WTC11 (cell line): Measurements from ENCODE around the gene ATAD2B. TPM values are rescaled to one million over a fixed set of nuclear protein-coding genes. Genes with fewer than 3 reads are reported as not detected.

Experiments used
- ATAC-seq: fragments of 200-7000 bp; cut with Tn5 transposase; 2 replicates; pipeline ENCODE4 v1.10.0; 2021; ENCODE audit warnings: mild to moderate bottlenecking, moderate library complexity
- CTCF ChIA-PET: fragments of 300-600 bp; sonication (Branson Sonifier 250); formaldehyde crosslinking; loops from one replicate; lab custom pipeline; 2021; ENCODE audit warnings: antibody characterized with exemption; lab: Charles Lee
- POLR2A ChIA-PET: fragments of 350-600 bp; sonication (Branson Sonifier 250); formaldehyde crosslinking; loops from one replicate; lab custom pipeline; 2021; ENCODE audit warnings: antibody characterized with exemption; lab: Charles Lee
- DNase-seq: peaks from one replicate; pipeline ENCODE4 v3.0.0; 2021; ENCODE audit warnings: low spot score
- H3K27ac Mint-ChIP-seq: 2 replicates; pipeline ENCODE4 v1.8.0; 2021; ENCODE audit warnings: mixed read lengths
- H3K27me3 Mint-ChIP-seq: 2 replicates; pipeline ENCODE4 v1.8.0; 2021; ENCODE audit warnings: low read depth, mild to moderate bottlenecking, moderate library complexity, mixed read lengths
- H3K36me3 Mint-ChIP-seq: 2 replicates; pipeline ENCODE4 v1.8.0; 2021; ENCODE audit warnings: mixed read lengths
- H3K4me1 Mint-ChIP-seq: 2 replicates; pipeline ENCODE4 v1.8.0; 2022; ENCODE audit warnings: mixed read lengths
- H3K4me3 Mint-ChIP-seq: 2 replicates; pipeline ENCODE4 v1.8.0; 2021; ENCODE audit warnings: mild to moderate bottlenecking, moderate library complexity, mixed read lengths
- H3K9me3 Mint-ChIP-seq: 2 replicates; pipeline ENCODE4 v1.8.0; 2021; ENCODE audit warnings: mixed read lengths
- ATF2 ChIP-seq: sonication (generic); formaldehyde crosslinking; IDR thresholded peaks from 2 replicates; pipeline ENCODE4 v1.8.1; 2022; ENCODE audit warnings: low read depth, missing genetic modification reagents, borderline replicate concordance
- ATF6 ChIP-seq: sonication (generic); formaldehyde crosslinking; IDR thresholded peaks from 2 replicates; pipeline ENCODE4 v1.8.1; 2023; ENCODE audit warnings: mild to moderate bottlenecking, missing genetic modification reagents
- CREB1 ChIP-seq: sonication (generic); formaldehyde crosslinking; IDR thresholded peaks from 2 replicates; pipeline ENCODE4 v1.8.0; 2023; ENCODE audit warnings: mild to moderate bottlenecking, missing genetic modification reagents
- GABPB1 ChIP-seq: sonication (generic); formaldehyde crosslinking; IDR thresholded peaks from 2 replicates; pipeline ENCODE4 v1.8.1; 2023; ENCODE audit warnings: mild to moderate bottlenecking, missing genetic modification reagents
- GTF2I ChIP-seq: fragments of 250-450 bp; sonication (Bioruptor Pico); conservative IDR thresholded peaks from 2 replicates; pipeline ENCODE4 v1.4.0; 2021; ENCODE audit warnings: mild to moderate bottlenecking
- HMGA2 ChIP-seq: fragments of 250-450 bp; sonication (Bioruptor Pico); IDR thresholded peaks from 2 replicates; pipeline ENCODE4 v1.4.0; 2021; ENCODE audit warnings: mild to moderate bottlenecking, moderate library complexity
- MYBL2 ChIP-seq: sonication (generic); formaldehyde crosslinking; IDR thresholded peaks from 2 replicates; pipeline ENCODE4 v1.8.1; 2023; ENCODE audit warnings: mild to moderate bottlenecking, moderate library complexity, missing genetic modification reagents
- NR1H2 ChIP-seq: sonication (generic); formaldehyde crosslinking; IDR thresholded peaks from 2 replicates; pipeline ENCODE4 v1.9.0; 2021; ENCODE audit warnings: mild to moderate bottlenecking, moderate library complexity, missing genetic modification reagents
- NR2C2 ChIP-seq: sonication (generic); formaldehyde crosslinking; IDR thresholded peaks from 2 replicates; pipeline ENCODE4 v1.8.0; 2022; ENCODE audit warnings: mild to moderate bottlenecking, missing genetic modification reagents
- SMAD4 ChIP-seq: sonication (generic); formaldehyde crosslinking; IDR thresholded peaks from 2 replicates; pipeline ENCODE4 v1.8.0; 2022; ENCODE audit warnings: mild to moderate bottlenecking, missing genetic modification reagents
- STAT6 ChIP-seq: sonication (generic); formaldehyde crosslinking; conservative IDR thresholded peaks from 2 replicates; pipeline ENCODE4 v1.8.1; 2023; ENCODE audit warnings: mild to moderate bottlenecking, low read depth, missing genetic modification reagents, moderate library complexity
- ZBTB21 ChIP-seq: sonication (generic); formaldehyde crosslinking; IDR thresholded peaks from 2 replicates; pipeline ENCODE4 v1.8.1; 2023; ENCODE audit warnings: mild to moderate bottlenecking, missing genetic modification reagents, borderline replicate concordance
- ZNF138 ChIP-seq: sonication (generic); formaldehyde crosslinking; conservative IDR thresholded peaks from 2 replicates; pipeline ENCODE4 v1.8.1; 2022; ENCODE audit warnings: mild to moderate bottlenecking, moderate library complexity, missing genetic modification reagents
- ZNF425 ChIP-seq: fragments of 250-450 bp; sonication (Bioruptor Pico); conservative IDR thresholded peaks from 2 replicates; pipeline ENCODE4 v1.9.0; 2021; ENCODE audit warnings: mild to moderate bottlenecking
- ZNF532 ChIP-seq: fragments of 250-450 bp; sonication (Bioruptor Pico); IDR thresholded peaks from 2 replicates; pipeline ENCODE4 v1.9.0; 2021; ENCODE audit warnings: mild to moderate bottlenecking, borderline replicate concordance
- total RNA-seq: library from RNA; stranded (reverse); gene quantifications from 3 replicates; pipeline ENCODE4 v1.2.3, GENCODE V29; 2021
- TF ChIP-seq, protein P1 (sequence below): sonication (generic); formaldehyde crosslinking; IDR thresholded peaks from 2 replicates; pipeline ENCODE4 v1.8.0; 2023; ENCODE audit warnings: missing genetic modification reagents
- TF ChIP-seq, protein P2 (sequence below): sonication (generic); formaldehyde crosslinking; IDR thresholded peaks from 2 replicates; pipeline ENCODE4 v1.8.1; 2022; ENCODE audit warnings: missing genetic modification reagents, borderline replicate concordance
- TF ChIP-seq, protein P3 (sequence below): sonication (generic); formaldehyde crosslinking; IDR thresholded peaks from 2 replicates; pipeline ENCODE4 v1.8.1; 2022; ENCODE audit warnings: mild to moderate bottlenecking, moderate library complexity, missing genetic modification reagents

The ATAD2B gene
- total RNA-seq, 1 experiment from 2014 or later = 21.5 TPM

DNA sequence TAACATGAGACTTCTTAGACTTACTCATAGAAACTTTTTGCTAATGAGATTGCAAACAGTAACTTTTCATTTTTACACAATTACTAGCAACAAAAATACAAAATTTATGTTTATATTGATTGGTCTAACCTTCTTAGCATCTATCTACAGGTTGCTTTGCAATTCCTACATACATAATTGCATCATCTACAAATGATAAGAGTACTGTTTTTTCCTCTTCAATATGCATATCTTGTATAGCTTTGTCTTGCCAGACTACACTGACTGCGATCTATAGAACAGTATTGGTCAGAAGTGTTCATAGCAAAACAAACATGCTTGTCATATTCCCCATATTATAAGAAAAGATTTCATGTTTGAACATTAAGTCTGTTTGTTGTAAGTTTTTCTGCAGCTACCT is 87.9 kb downstream of the ATAD2B start:
- Mint-ChIP-seq H3K27me3 (no peaks in the 10 kb centered on the region), H3K27ac (no peak overlapping the region), H3K36me3 (peaks cover 41% of the 10 kb centered on the region), H3K4me1 (peaks cover 14% of the 10 kb centered on the region), H3K9me3 (peaks cover 28% of the 10 kb centered on the region), H3K4me3 (no peak overlapping the region)
- ATAC-seq = no peak
- no peak for TF ChIP-seq ZNF532
- TF ChIP-seq ZNF138 (CRISPR knock-in tag) = no peak
- TF ChIP-seq STAT6 (CRISPR knock-in tag) = no peak
- TF ChIP-seq ZBTB21 (CRISPR knock-in tag) = no peak
- TF ChIP-seq SMAD4 (CRISPR knock-in tag) = no peak
- TF ChIP-seq HMGA2 (CRISPR knock-in tag) = no peak
- no peak for TF ChIP-seq ZNF425
- no peak for TF ChIP-seq GABPB1
- TF ChIP-seq, protein P1, sequence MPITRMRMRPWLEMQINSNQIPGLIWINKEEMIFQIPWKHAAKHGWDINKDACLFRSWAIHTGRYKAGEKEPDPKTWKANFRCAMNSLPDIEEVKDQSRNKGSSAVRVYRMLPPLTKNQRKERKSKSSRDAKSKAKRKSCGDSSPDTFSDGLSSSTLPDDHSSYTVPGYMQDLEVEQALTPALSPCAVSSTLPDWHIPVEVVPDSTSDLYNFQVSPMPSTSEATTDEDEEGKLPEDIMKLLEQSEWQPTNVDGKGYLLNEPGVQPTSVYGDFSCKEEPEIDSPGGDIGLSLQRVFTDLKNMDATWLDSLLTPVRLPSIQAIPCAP (CRISPR knock-in tag) = no peak
- no peak for TF ChIP-seq ATF2
- ChIA-PET POLR2A (no interaction called here), CTCF (no interaction called here)
- DNase-seq = no peak

GRCh38 chr2:23838581-23838980 is 88.3 kb downstream of the ATAD2B start:
- Mint-ChIP-seq H3K27me3 (no peaks in the 10 kb centered on the region), H3K4me1 (peaks cover 13% of the 10 kb centered on the region), H3K36me3 (peaks cover 41% of the 10 kb centered on the region), H3K9me3 (peaks cover 28% of the 10 kb centered on the region), H3K27ac (no peak overlapping the region), H3K4me3 (no peak overlapping the region)
- POLR2A ChIA-PET = no interaction called here
- ATAC-seq (no peak), DNase-seq (no peak)
- CTCF ChIA-PET = no interaction called here
- no peak for TF ChIP-seq ATF6
- TF ChIP-seq, protein P2, sequence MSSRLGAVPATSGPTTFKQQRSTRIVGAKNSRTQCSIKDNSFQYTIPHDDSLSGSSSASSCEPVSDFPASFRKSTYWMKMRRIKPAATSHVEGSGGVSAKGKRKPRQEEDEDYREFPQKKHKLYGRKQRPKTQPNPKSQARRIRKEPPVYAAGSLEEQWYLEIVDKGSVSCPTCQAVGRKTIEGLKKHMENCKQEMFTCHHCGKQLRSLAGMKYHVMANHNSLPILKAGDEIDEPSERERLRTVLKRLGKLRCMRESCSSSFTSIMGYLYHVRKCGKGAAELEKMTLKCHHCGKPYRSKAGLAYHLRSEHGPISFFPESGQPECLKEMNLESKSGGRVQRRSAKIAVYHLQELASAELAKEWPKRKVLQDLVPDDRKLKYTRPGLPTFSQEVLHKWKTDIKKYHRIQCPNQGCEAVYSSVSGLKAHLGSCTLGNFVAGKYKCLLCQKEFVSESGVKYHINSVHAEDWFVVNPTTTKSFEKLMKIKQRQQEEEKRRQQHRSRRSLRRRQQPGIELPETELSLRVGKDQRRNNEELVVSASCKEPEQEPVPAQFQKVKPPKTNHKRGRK = no peak
- no peak for TF ChIP-seq NR1H2 (CRISPR knock-in tag)
- TF ChIP-seq CREB1 (CRISPR knock-in tag) = no peak
- no peak for TF ChIP-seq NR2C2 (CRISPR knock-in tag)
- no peak for TF ChIP-seq ATF2
- TF ChIP-seq, protein P3, sequence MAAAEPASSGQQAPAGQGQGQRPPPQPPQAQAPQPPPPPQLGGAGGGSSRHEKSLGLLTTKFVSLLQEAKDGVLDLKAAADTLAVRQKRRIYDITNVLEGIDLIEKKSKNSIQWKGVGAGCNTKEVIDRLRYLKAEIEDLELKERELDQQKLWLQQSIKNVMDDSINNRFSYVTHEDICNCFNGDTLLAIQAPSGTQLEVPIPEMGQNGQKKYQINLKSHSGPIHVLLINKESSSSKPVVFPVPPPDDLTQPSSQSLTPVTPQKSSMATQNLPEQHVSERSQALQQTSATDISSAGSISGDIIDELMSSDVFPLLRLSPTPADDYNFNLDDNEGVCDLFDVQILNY = no peak
- no peak for TF ChIP-seq GTF2I (CRISPR knock-in tag)
- no peak for TF ChIP-seq MYBL2 (CRISPR knock-in tag)
